Measurements from ENCODE around the gene KCNIP3.
"Not testable (repeated sequence)": the region's sequence is repeated elsewhere in the genome, so short reads cannot be mapped to it uniquely, and the experiment has no call there.

KCNIP3 gene

DNA sequence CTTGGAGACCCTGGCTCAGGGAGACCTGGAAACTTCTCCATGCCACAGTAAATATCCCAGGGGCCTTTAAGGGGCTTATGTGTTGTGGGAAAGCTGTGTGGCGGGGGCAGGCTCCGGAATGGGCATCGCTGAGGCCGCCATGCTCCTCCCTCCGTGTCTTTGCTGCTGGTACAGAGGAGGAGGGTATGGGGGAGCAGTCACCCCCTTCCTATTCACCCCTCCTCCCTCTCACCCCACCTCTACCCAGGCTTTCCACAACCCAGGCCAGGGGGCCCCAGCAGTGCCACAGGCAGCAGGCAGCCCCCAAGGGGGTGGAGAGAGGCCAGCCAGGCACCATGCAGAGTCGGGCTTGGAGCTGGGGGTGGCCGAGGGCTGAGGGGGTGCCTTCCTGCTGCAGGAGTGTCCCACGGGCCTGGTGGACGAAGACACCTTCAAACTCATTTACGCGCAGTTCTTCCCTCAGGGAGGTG lies 77.3 kb downstream of the KCNIP3 start:
- DNase-seq, result no peak

DNA sequence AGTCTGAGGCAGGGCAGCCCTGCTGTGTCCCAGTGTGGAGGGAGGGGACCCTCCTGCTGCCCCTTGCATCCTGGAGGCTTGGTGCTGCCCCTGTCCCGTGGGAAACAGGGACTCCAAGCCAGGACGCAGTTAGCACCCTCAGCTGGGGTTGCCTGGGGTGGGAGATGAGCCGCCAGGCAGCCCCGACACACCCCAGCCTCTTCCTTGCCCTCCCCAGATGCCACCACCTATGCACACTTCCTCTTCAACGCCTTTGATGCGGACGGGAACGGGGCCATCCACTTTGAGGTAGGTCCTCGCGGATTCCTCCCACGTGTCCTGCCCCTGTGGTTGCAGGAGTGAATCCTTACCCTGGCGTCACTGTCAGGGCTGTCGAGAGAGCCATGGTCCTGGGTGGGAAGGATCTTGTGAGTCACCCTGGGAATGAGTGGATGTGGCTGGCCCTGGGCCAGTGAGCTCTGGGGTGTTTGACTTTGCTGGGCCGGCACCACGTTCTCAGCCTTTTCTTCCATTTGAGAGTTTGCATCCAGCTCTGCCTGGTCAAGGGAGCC lies 77.8 kb downstream of the KCNIP3 start:
- DNase-seq, result no peak

DNA sequence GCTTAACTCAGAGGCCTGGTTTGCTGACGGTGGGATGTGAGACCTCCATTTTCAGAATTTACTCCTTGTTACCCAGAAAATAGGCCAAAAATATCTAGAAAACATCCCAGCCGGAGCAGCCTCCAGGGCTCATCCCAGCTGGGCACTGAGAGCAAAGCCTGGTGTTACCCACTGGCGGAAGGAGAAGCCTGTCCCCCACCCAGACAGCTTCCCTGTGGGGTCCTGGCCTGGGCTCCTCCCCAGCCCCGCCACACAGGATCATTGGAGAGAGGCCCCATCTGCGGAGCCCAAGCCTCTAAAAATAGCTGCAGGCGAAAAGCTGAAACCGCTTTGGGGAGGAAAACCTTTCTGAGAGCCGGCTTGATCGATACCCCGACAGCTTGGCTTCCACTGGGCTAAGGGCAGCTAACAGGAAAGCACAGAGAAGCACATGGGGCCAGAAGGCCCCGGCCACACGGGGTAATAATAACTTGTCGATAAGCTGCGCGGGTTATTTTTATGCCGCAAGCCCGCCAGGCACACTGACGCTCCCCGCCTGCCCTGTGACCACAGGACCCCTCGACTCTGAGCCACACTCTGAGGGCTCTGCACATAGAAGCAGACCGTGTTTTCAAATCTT lies 78.5 kb downstream of the KCNIP3 start:
- DNase-seq, result no peak

DNA sequence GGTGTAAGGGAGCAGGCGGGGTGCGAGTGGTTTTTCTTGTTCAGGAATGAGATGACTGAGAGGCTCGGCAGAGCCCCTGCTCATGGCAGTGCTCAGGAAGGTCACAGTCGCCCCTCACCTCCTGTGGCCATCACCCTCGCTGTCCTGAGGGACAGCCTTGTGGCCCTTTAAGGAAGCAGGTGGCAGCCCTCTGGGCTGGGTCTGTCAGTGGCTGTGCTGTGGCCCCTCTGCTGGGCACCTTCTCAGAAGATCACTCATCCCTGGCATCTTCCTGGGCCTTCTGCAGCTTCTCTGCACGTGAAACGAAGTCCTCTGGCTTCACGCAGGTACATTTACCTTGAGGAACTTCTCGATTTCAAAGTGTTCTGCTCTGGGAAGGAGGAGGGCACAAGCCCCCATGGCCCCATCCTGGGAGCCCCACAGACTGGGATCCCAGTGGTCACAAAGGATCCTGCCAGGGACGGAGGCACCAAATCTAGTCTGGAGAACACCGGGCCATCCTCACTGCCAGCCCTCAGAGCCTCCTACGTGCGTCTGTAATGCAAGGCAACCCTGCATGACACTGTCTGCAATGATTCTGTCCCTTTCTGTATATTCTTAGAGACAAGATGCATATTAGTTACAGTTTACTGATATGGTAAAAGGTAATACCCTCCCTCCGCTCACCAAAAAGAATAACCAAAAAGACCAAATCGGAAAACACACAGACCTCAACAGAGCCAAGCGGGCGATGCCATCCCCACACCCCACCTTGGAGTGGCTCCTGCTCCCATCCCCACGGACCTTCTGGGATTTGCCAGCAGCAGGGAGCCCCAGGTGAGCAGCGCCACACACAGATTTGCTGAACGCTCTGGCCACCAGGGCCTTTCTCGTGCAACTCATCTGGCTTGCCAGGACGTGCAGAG lies 79.4 kb downstream of the KCNIP3 start:
- DNase-seq, result no peak

DNA sequence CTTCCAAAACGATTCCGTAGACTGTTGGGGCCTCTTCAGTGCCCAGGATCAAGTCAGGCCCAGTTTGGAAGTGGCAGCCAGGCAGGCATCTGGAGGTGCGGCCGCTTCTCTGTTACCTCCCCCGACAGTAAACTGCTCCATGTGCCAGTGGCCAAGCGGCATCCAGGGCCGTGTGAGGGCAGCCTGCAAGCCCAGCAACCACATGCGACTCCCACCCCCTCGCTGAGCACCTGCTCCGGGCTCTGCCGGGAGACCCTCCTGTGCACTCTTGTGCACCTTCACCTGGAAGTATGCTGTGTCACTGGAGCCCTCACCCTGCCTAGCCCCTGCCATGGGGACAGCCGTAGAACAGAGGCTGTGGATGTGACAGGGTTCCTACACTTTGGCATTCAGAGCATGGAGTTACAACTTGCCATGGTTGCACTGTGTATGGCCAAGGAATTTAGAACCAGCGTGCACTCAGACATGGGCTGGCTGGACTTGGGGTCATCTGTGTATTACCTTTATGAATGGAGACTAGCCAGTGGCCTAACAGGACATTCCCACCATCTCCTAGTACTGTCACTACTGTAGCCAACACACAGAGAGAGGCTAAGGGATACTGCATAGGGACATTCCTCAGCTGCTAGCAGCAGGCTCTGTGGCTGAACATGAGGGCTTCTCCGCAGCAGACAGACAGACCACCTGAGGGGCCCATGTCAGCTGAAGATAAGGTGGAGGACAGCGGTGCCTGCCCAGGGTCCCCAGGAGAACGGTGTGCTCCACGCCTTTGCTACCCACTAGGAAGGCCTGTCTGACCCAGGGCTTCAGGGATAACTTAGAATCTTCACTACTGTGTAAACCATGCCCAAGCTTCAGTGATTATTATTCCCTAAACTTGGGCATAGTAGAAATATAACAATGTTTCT lies 80.3 kb downstream of the KCNIP3 start:
- DNase-seq, result no peak

DNA sequence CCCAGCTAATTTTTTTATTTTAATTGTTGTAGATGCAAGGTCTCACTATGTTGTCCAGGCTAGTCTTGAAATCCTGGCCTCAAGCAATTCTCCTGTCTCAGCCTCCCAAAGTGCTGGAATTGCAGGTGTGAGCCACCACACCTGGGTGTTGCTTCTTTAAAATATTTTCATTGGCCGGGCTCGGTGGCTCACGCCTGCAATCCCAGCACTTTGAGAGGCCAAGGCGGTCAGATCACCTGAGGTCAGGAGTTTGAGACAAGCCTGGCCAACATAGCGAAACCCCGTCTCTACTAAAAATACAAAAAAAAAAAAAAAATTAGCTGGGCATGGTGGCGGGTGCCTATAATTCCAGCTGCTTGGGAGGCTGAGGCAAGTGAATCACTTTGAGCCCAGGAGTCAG lies 81.1 kb downstream of the KCNIP3 start:
- DNase-seq, result not testable (repeated sequence)

DNA sequence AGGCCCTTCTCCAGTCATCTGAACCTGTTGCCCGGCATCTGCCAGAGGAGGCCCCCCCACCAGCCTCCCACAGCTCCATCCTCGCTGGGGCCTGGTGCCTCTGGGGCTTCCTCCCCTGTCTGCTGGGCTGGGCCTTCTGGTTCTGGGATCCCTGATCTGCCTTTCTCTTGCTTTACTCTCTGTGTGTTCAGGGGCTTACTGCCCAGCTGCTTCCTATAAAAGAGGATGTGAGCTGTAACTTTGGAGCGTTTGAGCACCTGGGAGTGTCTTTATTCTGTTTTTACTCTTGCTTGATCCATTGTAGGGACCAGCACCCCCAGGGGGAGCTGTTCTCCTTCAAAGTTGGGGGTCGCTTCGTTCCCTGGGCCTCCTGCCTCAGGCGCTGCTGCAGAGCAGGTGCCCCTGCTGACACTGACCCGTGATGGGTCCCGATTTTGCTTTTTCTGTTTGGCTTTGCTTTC lies 82.3 kb downstream of the KCNIP3 start:
- peak; percentile 7 for DNase-seq

DNA sequence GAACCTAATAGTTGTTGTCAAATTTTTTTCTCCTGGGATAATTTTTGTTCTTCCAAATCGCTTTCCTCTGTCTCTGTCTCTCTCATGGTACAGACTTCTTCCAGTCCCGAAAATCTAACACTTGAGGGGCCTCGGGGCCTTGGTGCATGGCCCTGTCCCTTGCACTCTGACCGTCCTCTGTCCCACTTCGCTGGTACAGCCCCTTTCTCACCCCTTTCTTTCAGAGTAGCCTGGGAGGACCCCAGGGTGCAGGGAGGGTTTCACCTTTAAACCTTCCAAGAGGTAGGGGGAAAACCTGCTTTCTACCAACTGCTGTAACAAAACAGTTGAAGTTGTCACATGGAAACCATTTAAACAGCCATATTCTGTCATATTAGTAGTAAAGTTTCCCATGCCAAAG lies 83.1 kb downstream of the KCNIP3 start:
- DNase-seq, result no peak

DNA sequence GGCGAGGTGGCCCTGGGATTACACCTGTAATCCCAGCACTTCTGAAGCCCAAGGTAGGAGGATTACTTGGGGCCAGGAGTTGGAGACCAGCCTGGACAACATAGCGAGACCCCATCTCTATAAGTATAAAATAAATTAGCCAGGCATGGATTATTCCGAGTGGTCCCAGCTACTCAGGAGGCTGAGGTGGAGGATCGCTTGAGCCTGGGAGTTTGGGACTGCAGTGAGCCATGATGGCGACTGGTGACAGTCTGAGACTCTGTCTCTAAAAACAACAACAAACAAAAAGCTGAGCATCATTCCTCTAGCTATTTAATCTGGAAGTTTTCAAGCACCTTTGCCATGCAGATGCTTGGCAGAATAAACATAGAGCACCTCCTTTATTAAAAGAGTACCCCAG lies 83.6 kb downstream of the KCNIP3 start:
- no peak for DNase-seq

DNA sequence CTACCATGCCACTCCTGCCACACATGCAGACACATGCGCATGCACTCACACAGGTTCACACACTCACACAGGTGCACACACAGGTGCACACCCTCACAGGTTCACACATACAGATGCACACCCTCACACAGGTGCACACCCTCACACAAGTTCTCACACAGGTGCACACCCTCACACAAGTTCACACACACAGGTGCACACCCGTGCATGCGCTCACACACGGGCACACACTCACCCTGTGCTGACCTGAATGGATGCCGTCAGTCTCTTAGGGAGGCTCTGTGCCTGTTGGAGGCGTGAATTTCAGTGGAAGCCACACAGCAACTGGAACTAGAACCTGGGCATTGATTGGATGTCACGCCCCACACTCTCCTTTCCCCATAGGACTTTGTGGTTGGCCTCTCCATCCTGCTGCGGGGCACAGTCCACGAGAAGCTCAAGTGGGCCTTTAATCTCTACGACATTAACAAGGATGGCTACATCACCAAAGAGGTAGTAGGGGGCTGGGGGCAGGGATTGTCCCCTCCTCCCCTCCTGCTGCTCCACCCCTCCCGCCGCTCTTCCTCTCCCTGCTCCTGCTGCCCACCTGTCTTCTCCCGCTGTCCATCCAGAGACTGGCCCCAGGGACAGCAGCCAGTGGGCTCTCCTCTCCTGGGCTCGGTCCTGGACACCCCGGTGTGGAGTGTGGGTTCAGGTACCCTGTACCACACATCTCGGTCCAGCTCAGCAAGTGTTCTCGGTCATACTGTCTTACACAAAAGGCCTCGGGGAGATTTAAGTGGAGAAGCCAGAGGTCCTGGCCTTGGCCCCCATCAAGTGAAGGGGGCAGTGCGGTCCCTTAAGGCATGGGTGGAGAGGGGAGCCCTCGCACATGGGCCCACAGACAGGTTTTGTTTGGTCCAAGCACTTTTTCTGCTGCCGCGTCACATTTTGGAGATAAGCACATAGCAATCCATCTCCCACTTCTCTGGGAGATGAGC lies 84.4 kb downstream of the KCNIP3 start:
- DNase-seq, result no peak

DNA sequence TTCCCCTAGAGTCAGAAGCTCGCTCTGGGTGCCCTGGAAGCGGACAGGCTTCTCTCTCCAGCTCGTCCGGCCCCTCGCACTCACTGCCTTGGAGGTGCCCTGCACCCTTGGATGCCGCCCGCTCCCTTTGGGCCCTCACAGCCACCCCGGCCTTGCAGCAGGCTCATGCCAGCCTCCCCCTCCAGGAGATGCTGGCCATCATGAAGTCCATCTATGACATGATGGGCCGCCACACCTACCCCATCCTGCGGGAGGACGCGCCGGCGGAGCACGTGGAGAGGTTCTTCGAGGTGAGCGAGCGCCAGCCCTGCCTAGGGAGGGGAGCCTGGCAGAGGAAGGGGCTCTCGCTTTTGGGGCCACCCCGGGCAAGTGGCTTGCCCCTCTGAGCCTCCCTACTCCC lies 85.0 kb downstream of the KCNIP3 start:
- no peak for DNase-seq

DNA sequence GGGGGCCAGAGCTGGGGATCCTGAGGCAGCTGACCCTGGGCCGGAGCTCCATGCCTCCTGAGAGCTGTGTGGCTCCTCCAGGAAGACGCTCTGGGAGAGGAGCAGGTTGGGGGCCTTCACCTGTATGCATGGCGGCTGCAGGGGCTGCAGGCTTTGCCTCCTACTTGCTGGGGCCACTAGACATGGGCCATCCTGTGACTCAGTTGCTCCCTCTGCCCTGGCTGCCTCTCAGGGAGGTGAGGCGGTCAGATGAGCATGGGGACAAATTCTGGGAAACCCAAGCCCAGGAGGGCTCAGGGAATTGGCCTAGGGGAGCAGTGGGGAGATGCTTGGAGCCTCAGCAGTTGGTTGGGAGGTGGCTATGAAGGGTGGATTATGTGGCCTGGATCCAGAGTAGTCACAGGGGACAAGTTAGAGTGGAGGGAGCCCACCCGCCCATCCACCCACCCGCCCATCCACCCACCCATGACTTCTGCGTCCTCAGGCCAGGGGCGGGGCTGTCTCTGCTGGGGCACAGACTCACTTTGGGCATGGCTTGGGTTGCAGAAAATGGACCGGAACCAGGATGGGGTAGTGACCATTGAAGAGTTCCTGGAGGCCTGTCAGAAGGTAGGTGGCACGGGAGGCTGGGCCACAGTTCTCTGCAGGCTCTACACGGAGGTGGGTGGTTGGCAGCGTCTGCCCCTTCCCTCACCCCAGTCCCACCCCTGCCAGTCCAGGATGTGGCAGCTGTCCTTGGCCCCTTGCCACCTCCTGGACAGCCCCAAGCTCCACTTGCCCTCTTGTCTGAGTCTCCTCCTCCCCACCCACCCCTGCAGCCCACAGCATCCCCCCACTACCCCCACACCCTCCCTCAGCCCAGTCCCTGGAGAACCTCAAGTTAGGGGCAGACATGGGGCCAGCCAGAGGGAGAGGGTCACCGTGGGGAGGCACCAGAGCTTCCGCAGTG lies 85.8 kb downstream of the KCNIP3 start:
- DNase-seq, result no peak

DNA sequence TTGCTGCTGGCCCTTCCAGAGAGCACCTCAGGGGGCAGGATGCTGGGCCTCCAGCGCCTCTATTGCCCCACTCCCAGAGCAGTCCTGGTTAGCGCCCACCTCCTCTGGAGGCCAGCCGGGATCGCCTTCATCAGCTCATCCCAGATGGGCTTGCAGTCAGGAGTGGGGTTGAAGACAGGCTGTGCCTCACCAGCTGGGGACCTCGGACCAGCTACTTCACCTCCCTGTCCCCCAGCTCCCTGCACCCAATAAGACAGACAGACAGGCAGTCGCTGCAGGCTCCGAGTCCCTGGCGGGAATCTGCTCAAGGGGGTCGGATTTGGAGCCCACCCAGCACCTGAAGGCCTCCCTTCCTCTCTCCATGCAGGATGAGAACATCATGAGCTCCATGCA lies 86.5 kb downstream of the KCNIP3 start:
- DNase-seq, result no peak

DNA sequence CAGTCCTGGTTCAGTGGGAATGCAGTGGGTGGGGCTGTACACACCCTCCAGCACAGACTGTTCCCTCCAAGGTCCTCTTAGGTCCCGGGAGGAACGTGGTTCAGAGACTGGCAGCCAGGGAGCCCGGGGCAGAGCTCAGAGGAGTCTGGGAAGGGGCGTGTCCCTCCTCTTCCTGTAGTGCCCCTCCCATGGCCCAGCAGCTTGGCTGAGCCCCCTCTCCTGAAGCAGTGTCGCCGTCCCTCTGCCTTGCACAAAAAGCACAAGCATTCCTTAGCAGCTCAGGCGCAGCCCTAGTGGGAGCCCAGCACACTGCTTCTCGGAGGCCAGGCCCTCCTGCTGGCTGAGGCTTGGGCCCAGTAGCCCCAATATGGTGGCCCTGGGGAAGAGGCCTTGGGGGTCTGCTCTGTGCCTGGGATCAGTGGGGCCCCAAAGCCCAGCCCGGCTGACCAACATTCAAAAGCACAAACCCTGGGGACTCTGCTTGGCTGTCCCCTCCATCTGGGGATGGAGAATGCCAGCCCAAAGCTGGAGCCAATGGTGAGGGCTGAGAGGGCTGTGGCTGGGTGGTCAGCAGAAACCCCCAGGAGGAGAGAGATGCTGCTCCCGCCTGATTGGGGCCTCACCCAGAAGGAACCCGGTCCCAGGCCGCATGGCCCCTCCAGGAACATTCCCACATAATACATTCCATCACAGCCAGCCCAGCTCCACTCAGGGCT lies 87.9 kb downstream of the KCNIP3 start:
- no peak for DNase-seq

DNA sequence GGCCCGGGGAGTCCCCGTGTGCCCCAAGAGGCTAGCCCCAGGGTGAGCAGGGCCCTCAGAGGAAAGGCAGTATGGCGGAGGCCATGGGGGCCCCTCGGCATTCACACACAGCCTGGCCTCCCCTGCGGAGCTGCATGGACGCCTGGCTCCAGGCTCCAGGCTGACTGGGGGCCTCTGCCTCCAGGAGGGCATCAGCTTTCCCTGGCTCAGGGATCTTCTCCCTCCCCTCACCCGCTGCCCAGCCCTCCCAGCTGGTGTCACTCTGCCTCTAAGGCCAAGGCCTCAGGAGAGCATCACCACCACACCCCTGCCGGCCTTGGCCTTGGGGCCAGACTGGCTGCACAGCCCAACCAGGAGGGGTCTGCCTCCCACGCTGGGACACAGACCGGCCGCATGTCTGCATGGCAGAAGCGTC lies 88.4 kb downstream of the KCNIP3 start:
- no peak for DNase-seq

DNA sequence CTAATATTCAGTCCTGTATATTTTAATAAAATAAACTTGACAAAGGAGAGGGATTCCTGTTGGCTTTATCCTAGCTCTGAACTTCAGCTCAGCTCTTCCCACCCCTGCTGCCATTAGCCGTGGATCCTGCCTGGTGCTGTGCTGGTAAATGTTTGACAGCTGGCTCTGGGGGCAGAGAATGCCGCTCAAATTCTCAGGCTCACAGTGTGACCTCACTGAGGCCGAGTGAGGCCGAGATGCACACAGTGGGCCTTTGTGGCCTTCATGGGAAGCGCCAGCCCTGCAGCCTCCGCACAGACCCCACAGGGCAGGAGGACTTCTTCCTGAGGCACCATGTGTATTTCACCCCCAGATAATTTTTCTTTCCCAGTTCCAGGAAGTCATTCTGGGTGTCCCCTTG lies 88.9 kb downstream of the KCNIP3 start:
- no peak for DNase-seq

DNA sequence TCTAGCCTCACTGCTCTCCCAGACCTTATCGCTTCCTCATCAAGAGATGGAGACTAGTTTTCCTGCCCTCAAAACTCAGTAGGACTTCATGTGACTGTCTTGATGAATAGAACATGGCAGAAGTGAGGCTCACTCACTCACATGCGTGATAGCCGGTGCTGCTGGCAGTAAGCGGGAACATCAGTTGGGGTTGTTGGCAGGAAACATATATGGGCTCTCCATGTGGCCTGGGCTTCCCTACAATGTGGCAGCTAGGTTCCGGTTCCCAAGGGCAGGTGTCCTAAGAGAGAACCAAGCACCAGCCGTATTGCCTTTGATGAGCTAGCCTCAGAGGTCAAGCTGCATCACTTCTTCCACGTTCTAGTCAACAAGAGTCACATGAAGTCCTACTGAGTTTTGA lies 90.2 kb downstream of the KCNIP3 start:
- no peak for DNase-seq

DNA sequence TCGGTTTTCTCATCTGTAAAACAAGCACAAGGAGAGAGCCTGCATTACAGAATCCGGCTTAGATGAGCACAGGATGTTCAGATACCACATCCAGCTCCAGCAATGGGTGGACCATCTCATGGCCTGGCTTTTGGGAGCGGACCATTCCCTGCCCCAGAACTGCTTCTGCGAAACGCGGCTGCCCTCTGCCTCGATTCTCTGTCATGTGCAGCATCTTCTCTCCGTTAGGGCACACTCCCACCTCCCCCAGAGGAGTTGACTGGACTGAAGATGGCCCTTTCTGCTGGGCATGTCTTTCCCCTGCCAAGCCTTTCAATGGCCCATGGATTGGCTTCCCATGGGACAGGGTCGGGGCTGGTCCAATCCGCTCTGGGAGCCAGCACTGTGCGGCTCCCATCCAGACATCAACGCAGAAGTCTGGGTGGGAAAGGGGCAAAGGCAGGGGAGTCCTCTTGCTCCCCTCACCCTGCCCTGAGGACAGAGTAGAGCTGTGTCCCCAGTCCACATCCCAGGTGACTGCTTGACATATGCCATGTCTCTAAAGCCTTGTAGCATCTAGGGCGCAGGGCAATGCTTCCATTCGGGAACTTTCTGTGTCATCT lies 91.0 kb downstream of the KCNIP3 start:
- DNase-seq, result no peak

DNA sequence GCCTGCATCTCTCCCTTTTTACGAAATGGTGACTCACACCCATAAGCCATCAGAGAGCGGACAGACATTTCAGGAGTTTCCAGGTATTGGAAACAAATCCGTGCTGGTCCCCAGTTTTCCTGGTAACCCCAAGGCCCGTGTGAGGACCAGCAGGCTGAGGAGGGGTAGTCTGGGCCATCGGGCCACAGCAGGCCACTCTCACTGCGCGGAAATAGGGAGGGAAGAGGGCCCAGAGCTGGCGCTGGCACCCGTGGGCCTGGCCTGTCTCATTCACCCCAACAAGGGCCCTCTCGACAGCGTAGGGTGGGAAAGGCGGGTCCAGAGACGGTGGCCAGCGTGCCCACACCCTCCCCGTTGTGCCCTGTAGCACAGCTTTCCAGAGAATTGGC lies 91.7 kb downstream of the KCNIP3 start:
- DNase-seq, result no peak

All from CD4-positive, alpha-beta T cell treated with Interleukin-17A for 1 hour (primary cell).